Measurements from ENCODE around the gene CNOT6.

GRCh38 chr5:180474569-180474968 lies 19.6 kb upstream of the CNOT6 start:
- TF ChIP-seq CTCF (IDR thresholded peaks at IDR 0.05), result no peak
- no peak for TF ChIP-seq POLR2A (IDR thresholded peaks at IDR 0.05)

Data from uterus (tissue), 2 donors.